Frontal cortex (tissue), 4 donors: Measurements from ENCODE around the gene FSD1. TPM values are rescaled to one million over a fixed set of nuclear protein-coding genes. Genes with fewer than 3 reads are reported as not detected.

Experiments
- DNase-seq, 2 donors: peaks; one replicate each; pipeline ENCODE4 v3.0.0; 2012; ENCODE audit warnings: low spot score in 2 of 2
- FAIRE-seq: peaks from 2 replicates; lab custom pipeline; 2012; peaks lifted over from hg19 to GRCh38; lab: Jason Lieb, UNC
- total RNA-seq: library from RNA; depleted of rRNA; stranded (reverse); fragments of >200 nt; gene quantifications from one replicate; pipeline ENCODE4 v1.2.3, GENCODE V29; 2014
- donor health status: control.
- donor health status: control.
- donor health status: control.

Gene FSD1
- total RNA-seq, 1 donor from 2014 or later = 38.7 TPM

- no peak for DNase-seq
- no peak for FAIRE-seq
These were observed 68.0 kb downstream of the FSD1 start for GRCh38 chr19:4372165-4373012.

- DNase-seq (no peak), FAIRE-seq (no peak)
These were observed 68.6 kb downstream of the FSD1 start for GRCh38 chr19:4373013-4373367.

Other genes with a start within 250 kb of the FSD1 start
- gene ZBTB7A, start 237.7 kb upstream of the FSD1 start, total RNA-seq = 2.0 TPM
- 99.1 TPM for gene MAP2K2, start 180.5 kb upstream of the FSD1 start, total RNA-seq
- not detected for gene CREB3L3, start 151.0 kb upstream of the FSD1 start, total RNA-seq
- 10.2 TPM for gene SIRT6, start 122.0 kb upstream of the FSD1 start, total RNA-seq
- 8.2 TPM for gene ANKRD24, start 121.9 kb upstream of the FSD1 start, total RNA-seq
- not detected for gene EBI3, start 75.1 kb upstream of the FSD1 start, total RNA-seq
- 17.9 TPM for gene YJU2, start 57.5 kb upstream of the FSD1 start, total RNA-seq
- gene SHD, start 25.3 kb upstream of the FSD1 start, total RNA-seq = 2.0 TPM
- gene TMIGD2, start 2.2 kb upstream of the FSD1 start, total RNA-seq = not detected
- 0.82 TPM for gene STAP2, start 34.2 kb downstream of the FSD1 start, total RNA-seq
- gene MPND, start 39.0 kb downstream of the FSD1 start, total RNA-seq = 18.8 TPM
- 17.5 TPM for gene SH3GL1, start 95.9 kb downstream of the FSD1 start, total RNA-seq
- 11.8 TPM for gene CHAF1A, start 98.0 kb downstream of the FSD1 start, total RNA-seq
- gene UBXN6, start 153.2 kb downstream of the FSD1 start, total RNA-seq = 91.3 TPM
- gene HDGFL2, start 167.7 kb downstream of the FSD1 start, total RNA-seq = 44.8 TPM
- gene PLIN4, start 213.9 kb downstream of the FSD1 start, total RNA-seq = under 0.01 TPM
- gene PLIN5, start 230.6 kb downstream of the FSD1 start, total RNA-seq = 0.82 TPM
- under 0.01 TPM for gene LRG1, start 235.4 kb downstream of the FSD1 start, total RNA-seq